ENCODE measurements around the gene RASGEF1C.

- no peak for TF ChIP-seq CTCF (conservative IDR thresholded peaks at IDR 0.05; ENCODE audit: low read length)
- TF ChIP-seq EZH2phosphoT487 (IDR thresholded peaks at IDR 0.05; ENCODE audit: borderline replicate concordance, low read depth, low read length), result no peak
These were observed 48.2 kb downstream of the RASGEF1C start for GRCh38 chr5:180160789-180161188.
